ENCODE data around the gene CPSF4.

GRCh38 chr7:99410635-99411034 lies 28.1 kb upstream of the CPSF4 start:
- TF ChIP-seq POLR2AphosphoS5 (IDR thresholded peaks at IDR 0.05; ENCODE audit: low read depth, low read length) = no peak
- no peak for TF ChIP-seq POLR2A (IDR thresholded peaks at IDR 0.05; ENCODE audit: low read depth, low read length)
